Naive B cell (primary cell): Measurements from ENCODE around the gene APP. TPM values are rescaled to one million over a fixed set of nuclear protein-coding genes. Genes with fewer than 3 reads are reported as not detected.

ENCODE experiments used
- ATAC-seq, 2 donors: fragments of 150-1000 bp; cut with Tn5 transposase; 2 replicates each; pipeline ENCODE4 v1.10.0; 2021; ENCODE audit warnings: low read depth in 2 of 2, mild to moderate bottlenecking in 2 of 2, moderate library complexity in 2 of 2
- DNase-seq: peaks from one replicate; pipeline ENCODE4 v3.0.0; 2022
- H3K27ac Mint-ChIP-seq, 6 donors: one replicate each; pipeline ENCODE4 v1.8.0; 2020 to 2022; ENCODE audit warnings: mild to moderate bottlenecking in 6 of 6, mixed read lengths in 6 of 6, moderate library complexity in 5 of 6, inconsistent platforms in 2 of 6
- H3K27me3 Mint-ChIP-seq, 3 donors: one replicate each; pipeline ENCODE4 v1.8.0; 2021 to 2022; ENCODE audit warnings: mixed read lengths in 3 of 3, mild to moderate bottlenecking in 1 of 3
- H3K36me3 Mint-ChIP-seq, 2 donors: one replicate each; pipeline ENCODE4 v1.8.0; 2020 to 2022; ENCODE audit warnings: mixed read lengths in 2 of 2, inconsistent platforms in 1 of 2, mild to moderate bottlenecking in 1 of 2
- H3K4me1 Mint-ChIP-seq, 3 donors: one replicate each; pipeline ENCODE4 v1.8.0; 2020 to 2022; ENCODE audit warnings: mixed read lengths in 3 of 3, inconsistent platforms in 1 of 3, mild to moderate bottlenecking in 1 of 3, moderate library complexity in 1 of 3
- H3K4me3 Mint-ChIP-seq, 8 donors: one replicate each; pipeline ENCODE4 v1.8.0; 2020 to 2022; ENCODE audit warnings: mild to moderate bottlenecking in 8 of 8, mixed read lengths in 8 of 8, moderate library complexity in 8 of 8, inconsistent platforms in 2 of 8
- H3K9me3 Mint-ChIP-seq, 7 donors: one replicate each; pipeline ENCODE4 v1.8.0; 2020 to 2022; ENCODE audit warnings: mixed read lengths in 7 of 7, mild to moderate bottlenecking in 5 of 7, inconsistent platforms in 2 of 7, moderate library complexity in 1 of 7
- polyA plus RNA-seq, 6 donors: library from polyadenylated mRNA; unstranded; fragments of 300-500 nt; fragmentation: Illumina TruSeq; gene quantifications; one replicate each; pipeline ENCODE4 v1.2.3, GENCODE V29; 2021; ENCODE audit warnings: low read depth in 6 of 6

Gene APP
- polyA plus RNA-seq, 6 donors from 2014 or later: 20.0 to 40.2 (median 30.7) TPM

DNA sequence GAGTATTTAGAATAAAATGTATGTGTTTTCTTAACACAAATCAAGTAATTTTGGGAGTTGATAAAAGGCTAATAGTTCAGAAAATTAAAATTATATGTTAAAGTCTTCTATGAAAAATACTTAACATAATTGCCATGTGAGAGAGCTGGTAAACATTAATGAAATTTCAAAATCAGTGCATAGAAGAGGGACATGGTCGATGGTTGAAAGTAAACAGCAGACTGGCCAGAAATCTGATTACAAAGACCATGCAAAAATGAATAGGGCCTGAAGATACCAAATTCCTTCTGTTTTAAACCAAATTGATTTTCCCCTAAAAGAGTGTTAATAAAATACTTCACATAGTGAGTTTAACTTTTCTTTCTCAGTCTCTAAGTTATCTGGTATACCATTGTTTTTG lies 307.5 kb downstream of the APP start:
- H3K27ac Mint-ChIP-seq: no peak overlapping the region
- H3K4me3 Mint-ChIP-seq: no peak overlapping the region
- ATAC-seq: no peak
- DNase-seq: no peak
- no peaks in the 10 kb centered on the region for H3K27me3 Mint-ChIP-seq
- H3K36me3 Mint-ChIP-seq: no peaks in the 10 kb centered on the region
- H3K9me3 Mint-ChIP-seq: no peaks in the 10 kb centered on the region
- H3K4me1 Mint-ChIP-seq: no peaks in the 10 kb centered on the region

- Mint-ChIP-seq H3K4me3 (no peak overlapping the region), H3K36me3 (no peaks in the 10 kb centered on the region), H3K9me3 (no peaks in the 10 kb centered on the region), H3K4me1 (no peaks in the 10 kb centered on the region), H3K27me3 (no peaks in the 10 kb centered on the region), H3K27ac (no peak overlapping the region)
- ATAC-seq (no peak), DNase-seq (peak; percentile 10)
Measured at GRCh38 chr21:25862596-25862995, 308.0 kb downstream of the APP start.

DNA sequence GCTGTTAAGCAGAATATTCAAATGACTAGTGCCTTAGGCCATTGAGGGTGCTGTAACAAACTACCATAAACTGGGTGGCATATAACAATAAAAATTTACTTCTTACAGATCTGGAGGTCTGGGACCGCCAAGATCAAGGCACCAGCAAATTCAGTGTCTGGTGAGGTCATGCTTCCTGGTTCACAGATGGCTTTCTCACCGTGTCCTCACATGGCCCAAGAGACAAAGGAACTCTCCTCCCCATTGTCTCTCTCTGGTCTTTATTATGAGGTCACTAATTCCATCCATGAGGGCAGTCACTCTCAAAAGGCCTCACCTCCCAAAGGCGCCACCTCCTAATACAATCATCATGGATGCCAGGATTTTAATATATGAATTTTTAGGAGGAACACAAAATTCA lies 308.5 kb downstream of the APP start:
- no peak overlapping the region for H3K27ac Mint-ChIP-seq
- no peak overlapping the region for H3K4me3 Mint-ChIP-seq
- H3K4me1 Mint-ChIP-seq: no peaks in the 10 kb centered on the region
- no peaks in the 10 kb centered on the region for H3K36me3 Mint-ChIP-seq
- DNase-seq (no peak), ATAC-seq (no peak)
- H3K27me3 Mint-ChIP-seq: no peaks in the 10 kb centered on the region
- H3K9me3 Mint-ChIP-seq: no peaks in the 10 kb centered on the region

DNA sequence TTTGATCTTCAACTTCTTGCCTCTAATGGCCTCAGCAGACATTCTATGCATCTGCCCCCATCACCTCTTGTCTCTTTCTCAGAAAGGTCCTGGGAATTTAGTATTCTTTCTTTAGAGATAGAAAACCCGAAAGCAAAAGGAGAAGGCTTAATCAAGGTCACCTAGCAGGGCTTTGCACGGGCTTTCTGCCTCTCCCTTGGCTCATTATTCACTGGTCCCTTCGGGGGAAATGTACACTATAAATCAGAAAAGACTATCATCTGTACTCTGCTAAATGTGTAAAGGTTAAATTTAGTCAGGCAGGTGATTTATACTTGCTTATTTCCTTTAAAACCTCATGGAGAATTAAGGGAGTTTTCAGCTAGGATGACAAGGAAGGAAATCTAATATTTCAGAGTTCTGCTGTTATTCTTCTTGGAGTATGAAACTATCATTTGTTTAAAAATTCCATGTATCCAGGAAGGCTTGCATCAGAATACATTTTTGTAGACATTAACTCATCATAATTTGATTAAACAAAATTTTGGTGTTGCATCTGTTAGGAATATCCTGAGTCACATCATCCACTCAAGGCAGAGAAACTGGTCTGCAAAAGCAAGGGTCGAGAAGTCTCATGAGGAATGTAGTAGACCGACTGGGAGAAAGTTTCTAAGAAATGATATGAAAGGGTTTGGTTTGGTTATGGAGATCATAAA lies 311.2 kb downstream of the APP start:
- Mint-ChIP-seq H3K9me3 (no peaks in the 10 kb centered on the region), H3K4me1 (no peaks in the 10 kb centered on the region), H3K27me3 (no peaks in the 10 kb centered on the region), H3K4me3 (no peak overlapping the region), H3K27ac (no peak overlapping the region), H3K36me3 (no peaks in the 10 kb centered on the region)
- ATAC-seq (no peak), DNase-seq (no peak)

DNA sequence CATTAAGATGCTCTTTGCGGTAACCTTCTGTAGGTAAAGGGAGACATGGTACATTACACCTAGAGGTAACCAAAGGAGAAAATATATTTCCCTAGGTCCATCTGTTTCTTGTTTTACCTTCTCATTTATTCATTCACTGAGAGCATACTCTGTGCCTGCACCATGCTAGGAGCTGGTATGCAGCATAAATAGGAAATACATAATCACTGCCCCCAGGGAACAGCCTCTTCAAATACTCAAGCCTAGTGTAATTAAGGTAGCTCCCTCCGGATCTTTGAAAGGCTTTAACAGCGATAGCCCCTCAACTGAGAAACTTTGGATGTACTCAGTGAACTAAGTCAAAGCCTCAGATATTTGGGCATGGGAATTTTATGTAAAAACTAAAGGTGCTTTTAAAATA lies 312.2 kb downstream of the APP start:
- Mint-ChIP-seq H3K4me1 (no peaks in the 10 kb centered on the region), H3K27ac (no peak overlapping the region), H3K27me3 (no peaks in the 10 kb centered on the region), H3K4me3 (no peak overlapping the region), H3K9me3 (no peaks in the 10 kb centered on the region), H3K36me3 (no peaks in the 10 kb centered on the region)
- DNase-seq (no peak), ATAC-seq (no peak)

GRCh38 chr21:25857308-25858074 lies 313.1 kb downstream of the APP start:
- DNase-seq (no peak), ATAC-seq (no peak)
- Mint-ChIP-seq H3K9me3 (no peaks in the 10 kb centered on the region), H3K27me3 (no peaks in the 10 kb centered on the region), H3K36me3 (no peaks in the 10 kb centered on the region), H3K4me1 (no peaks in the 10 kb centered on the region), H3K27ac (no peak overlapping the region), H3K4me3 (no peak overlapping the region)

- H3K27me3 Mint-ChIP-seq: no peaks in the 10 kb centered on the region
- H3K36me3 Mint-ChIP-seq: no peaks in the 10 kb centered on the region
- no peaks in the 10 kb centered on the region for H3K9me3 Mint-ChIP-seq
- H3K4me3 Mint-ChIP-seq: no peak overlapping the region
- no peak for DNase-seq
- no peak overlapping the region for H3K27ac Mint-ChIP-seq
- H3K4me1 Mint-ChIP-seq: no peaks in the 10 kb centered on the region
- no peak for ATAC-seq
Measured at GRCh38 chr21:25855576-25855975, 315.0 kb downstream of the APP start.

- Mint-ChIP-seq H3K4me1 (no peaks in the 10 kb centered on the region), H3K4me3 (no peak overlapping the region), H3K9me3 (peaks cover 2 to 14% (median 6%) of the 10 kb centered on the region in 7 donors), H3K36me3 (peaks cover 0 to 7% of the 10 kb centered on the region in 2 donors), H3K27me3 (no peaks in the 10 kb centered on the region), H3K27ac (no peak overlapping the region)
- ATAC-seq: no peak
- no peak for DNase-seq
Measured at GRCh38 chr21:25850126-25850842, 320.3 kb downstream of the APP start.

DNA sequence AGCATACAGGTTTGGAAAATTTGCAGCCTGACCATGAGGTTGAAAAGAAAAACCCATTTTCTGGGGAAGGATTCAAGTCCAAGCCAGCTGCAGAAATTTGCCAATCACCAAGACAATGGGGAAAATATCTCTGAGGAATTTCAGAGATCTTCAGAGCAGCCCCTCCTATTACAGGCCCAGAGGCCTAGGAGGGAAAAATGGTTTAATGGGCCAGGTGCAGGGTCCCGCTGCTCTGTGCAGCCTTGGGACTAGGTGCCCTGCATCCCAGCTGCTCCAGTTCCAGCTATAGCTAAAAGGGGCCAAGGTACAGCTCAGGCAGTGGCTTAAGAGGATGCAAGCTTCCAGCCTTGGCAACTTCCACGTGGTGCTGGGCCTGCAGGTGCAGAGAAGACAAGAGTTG lies 322.3 kb downstream of the APP start:
- Mint-ChIP-seq H3K27me3 (no peaks in the 10 kb centered on the region), H3K4me3 (no peak overlapping the region), H3K4me1 (no peaks in the 10 kb centered on the region), H3K36me3 (peaks cover 0 to 7% of the 10 kb centered on the region in 2 donors), H3K27ac (no peak overlapping the region), H3K9me3 (peaks cover 2 to 14% (median 6%) of the 10 kb centered on the region in 7 donors)
- DNase-seq (no peak), ATAC-seq (no peak)

DNA sequence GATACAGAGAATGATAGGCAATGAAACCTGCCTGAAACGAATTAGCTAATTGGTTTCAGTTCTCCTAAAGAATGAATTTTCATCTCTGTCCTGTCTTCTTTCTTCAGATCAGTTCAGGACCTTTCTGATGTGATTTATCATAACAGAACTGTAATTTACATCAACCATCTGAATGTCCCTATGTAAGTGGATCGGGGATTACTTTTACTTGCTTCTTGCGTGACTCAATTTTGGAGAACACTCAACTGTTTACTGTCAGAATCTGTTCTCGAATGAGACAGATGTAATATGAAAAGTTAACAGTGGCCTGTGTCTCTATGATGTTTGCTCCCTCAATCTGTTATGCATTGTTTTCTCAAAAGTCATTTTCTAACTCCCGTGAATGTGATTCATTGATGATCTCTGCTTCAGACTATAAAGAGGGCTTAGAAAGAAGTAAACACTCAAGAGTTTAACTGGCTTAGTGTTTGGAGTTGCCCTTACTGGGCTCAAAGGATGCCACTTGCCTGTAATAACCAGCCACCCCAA lies 324.8 kb downstream of the APP start:
- no peak for DNase-seq
- no peak overlapping the region for H3K4me3 Mint-ChIP-seq
- H3K27ac Mint-ChIP-seq: no peak overlapping the region
- no peak for ATAC-seq
- H3K9me3 Mint-ChIP-seq: peaks cover 2 to 15% (median 7%) of the 10 kb centered on the region in 7 donors
- peaks cover 0 to 7% of the 10 kb centered on the region in 2 donors for H3K36me3 Mint-ChIP-seq
- no peaks in the 10 kb centered on the region for H3K27me3 Mint-ChIP-seq
- peaks cover 0 to 13% (median 2%) of the 10 kb centered on the region in 3 donors for H3K4me1 Mint-ChIP-seq

- Mint-ChIP-seq H3K27me3 (no peaks in the 10 kb centered on the region), H3K36me3 (peaks cover 6 to 25% of the 10 kb centered on the region in 2 donors), H3K4me3 (no peak overlapping the region), H3K27ac (peak overlapping the region in 3 of 6 donors; percentile 13 to 69 (median 42)), H3K9me3 (peaks cover 11 to 34% (median 19%) of the 10 kb centered on the region in 7 donors), H3K4me1 (peaks cover 0 to 13% (median 2%) of the 10 kb centered on the region in 3 donors)
- no peak for DNase-seq
- ATAC-seq: no peak
Measured at GRCh38 chr21:25842925-25843324, 327.6 kb downstream of the APP start.

GRCh38 chr21:25838809-25839208 lies 331.8 kb downstream of the APP start:
- Mint-ChIP-seq H3K36me3 (peaks cover 6 to 24% of the 10 kb centered on the region in 2 donors), H3K9me3 (peaks cover 11 to 37% (median 15%) of the 10 kb centered on the region in 7 donors), H3K4me1 (peaks cover 0 to 13% (median 2%) of the 10 kb centered on the region in 3 donors), H3K4me3 (no peak overlapping the region), H3K27me3 (no peaks in the 10 kb centered on the region), H3K27ac (no peak overlapping the region)
- no peak for DNase-seq
- ATAC-seq: no peak

DNA sequence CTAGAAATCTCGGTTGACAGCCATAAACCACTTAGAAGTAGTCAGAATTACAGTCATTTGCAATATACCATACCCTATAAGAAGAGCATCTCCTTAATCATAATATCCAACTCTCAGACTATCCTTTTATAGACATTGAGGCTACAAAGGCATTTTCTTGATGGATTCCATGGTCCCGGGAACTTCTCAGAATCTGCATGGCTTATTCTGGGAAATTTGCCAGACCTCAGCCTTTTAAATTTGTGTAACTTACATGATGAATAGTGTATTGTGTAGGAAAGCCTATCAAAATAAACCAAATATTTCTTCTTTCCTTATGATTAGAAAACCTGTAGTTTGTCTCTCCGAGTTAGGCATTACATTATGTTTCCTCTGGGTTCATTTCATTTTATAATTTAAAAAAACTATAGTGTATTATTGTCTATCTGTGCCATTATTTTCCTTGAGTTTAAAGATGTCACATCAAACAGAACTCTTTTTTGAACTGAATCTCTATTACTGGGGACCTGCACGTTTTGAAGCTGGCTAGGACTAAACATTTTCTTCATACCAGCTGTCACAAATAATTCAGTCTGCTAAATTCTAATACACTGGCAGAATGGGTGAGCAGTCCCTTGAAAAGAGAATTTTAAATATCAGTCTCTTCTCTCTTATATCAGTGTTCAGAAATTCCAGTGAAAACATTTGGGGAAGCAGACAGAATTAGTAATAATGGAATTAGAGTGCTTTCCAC lies 332.9 kb downstream of the APP start:
- ATAC-seq (no peak), DNase-seq (no peak)
- H3K27me3 Mint-ChIP-seq: peaks cover 0 to 7% (median 5%) of the 10 kb centered on the region in 3 donors
- no peak overlapping the region for H3K27ac Mint-ChIP-seq
- H3K36me3 Mint-ChIP-seq: peaks cover 12 to 29% of the 10 kb centered on the region in 2 donors
- peaks cover 0 to 7% (median 2%) of the 10 kb centered on the region in 3 donors for H3K4me1 Mint-ChIP-seq
- H3K9me3 Mint-ChIP-seq: peaks cover 14 to 48% (median 23%) of the 10 kb centered on the region in 7 donors
- no peak overlapping the region for H3K4me3 Mint-ChIP-seq
